ENCODE measurements around the gene P2RX6.

- TF ChIP-seq POLR2AphosphoS5 (IDR thresholded peaks at IDR 0.05; ENCODE audit: borderline replicate concordance, low read depth, low read length) = no peak
- TF ChIP-seq EZH2 (IDR thresholded peaks at IDR 0.05) = no peak
- no peak for TF ChIP-seq FOXP2 (optimal IDR thresholded peaks at IDR 0.05; ENCODE audit: control extremely low read depth, extremely low read length, insufficient read depth)
Observed at GRCh38 chr22:21074102-21074715, 59.2 kb downstream of the P2RX6 start.

Data from SK-N-MC (cell line).